ENCODE measurements around the gene SAPCD2. TPM values are rescaled to one million over a fixed set of nuclear protein-coding genes. Genes with fewer than 3 reads are reported as not detected.
"Not testable (repeated sequence)": the region's sequence is repeated elsewhere in the genome, so short reads cannot be mapped to it uniquely, and the experiment has no call there.

Gene SAPCD2, protein sequence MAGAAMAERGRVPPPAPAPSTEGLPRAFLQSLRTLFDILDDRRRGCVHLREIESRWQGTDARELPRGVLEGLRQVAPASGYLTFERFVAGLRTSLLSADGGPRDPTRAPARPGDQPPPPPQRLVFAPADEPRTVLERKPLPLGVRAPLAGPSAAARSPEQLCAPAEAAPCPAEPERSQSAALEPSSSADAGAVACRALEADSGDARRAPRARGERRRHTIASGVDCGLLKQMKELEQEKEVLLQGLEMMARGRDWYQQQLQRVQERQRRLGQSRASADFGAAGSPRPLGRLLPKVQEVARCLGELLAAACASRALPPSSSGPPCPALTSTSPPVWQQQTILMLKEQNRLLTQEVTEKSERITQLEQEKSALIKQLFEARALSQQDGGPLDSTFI
- 10 to 100 TPM; 20.8 to 24.9 TPM for total RNA-seq
- 26.0 TPM for polyA plus RNA-seq (2013, experiment 1 of 2)
- 24.1 TPM for polyA plus RNA-seq (2013, experiment 2 of 2)
- long read RNA-seq, experiment 1, partial matches to known transcripts, result 14 of 16 reads
- long read RNA-seq, experiment 1, other reads (novel, unspliced or antisense), result 0 of 16 reads
- long read RNA-seq, experiment 2, transcript SAPCD2-201 (6 exons, 3,848 nt), result major isoform, 20 of 33 reads
- long read RNA-seq, experiment 2, partial matches to known transcripts, result 5 of 33 reads
- long read RNA-seq, experiment 2, other reads (novel, unspliced or antisense), result 8 of 33 reads
- long read RNA-seq, experiment 3, partial matches to known transcripts, result 1 of 19 reads
- long read RNA-seq, experiment 3, other reads (novel, unspliced or antisense), result 18 of 19 reads
- long read RNA-seq, experiment 4, result 0 reads

DNA sequence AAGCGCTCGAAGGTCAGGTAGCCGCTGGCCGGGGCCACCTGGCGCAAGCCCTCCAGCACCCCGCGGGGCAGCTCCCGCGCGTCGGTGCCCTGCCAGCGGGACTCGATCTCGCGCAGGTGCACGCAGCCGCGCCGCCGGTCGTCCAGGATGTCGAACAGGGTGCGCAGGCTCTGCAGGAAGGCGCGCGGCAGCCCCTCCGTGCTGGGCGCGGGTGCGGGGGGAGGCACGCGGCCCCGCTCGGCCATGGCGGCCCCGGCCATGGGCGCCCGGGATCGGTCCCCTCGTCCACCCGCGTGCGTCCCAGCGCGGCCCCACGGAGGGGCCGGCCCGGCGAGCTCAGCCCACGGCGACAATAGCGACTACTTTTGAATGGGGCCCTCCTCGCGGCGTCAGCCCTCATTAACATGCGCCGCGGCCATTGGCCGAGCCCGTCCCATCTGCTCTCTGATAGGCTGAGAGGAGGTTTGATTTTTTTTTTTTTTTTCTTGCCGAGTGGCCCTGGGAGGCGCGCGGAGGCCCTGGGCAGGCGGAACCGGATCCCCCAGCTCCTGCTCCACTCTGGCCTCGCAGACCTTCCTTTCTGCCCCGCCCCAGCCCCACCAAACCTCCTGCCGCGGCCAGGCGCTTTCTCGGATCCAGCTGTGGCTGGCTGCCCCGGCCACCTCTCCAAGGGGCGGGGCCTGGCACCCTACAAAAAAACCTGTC lies at the start of gene SAPCD2:
Gene SAPCD2, minus strand, starts transcription at position 357 of the 705 bp plus-strand sequence. Its CDS starts 97 bp downstream, at position 260.
- TF ChIP-seq, protein P1, sequence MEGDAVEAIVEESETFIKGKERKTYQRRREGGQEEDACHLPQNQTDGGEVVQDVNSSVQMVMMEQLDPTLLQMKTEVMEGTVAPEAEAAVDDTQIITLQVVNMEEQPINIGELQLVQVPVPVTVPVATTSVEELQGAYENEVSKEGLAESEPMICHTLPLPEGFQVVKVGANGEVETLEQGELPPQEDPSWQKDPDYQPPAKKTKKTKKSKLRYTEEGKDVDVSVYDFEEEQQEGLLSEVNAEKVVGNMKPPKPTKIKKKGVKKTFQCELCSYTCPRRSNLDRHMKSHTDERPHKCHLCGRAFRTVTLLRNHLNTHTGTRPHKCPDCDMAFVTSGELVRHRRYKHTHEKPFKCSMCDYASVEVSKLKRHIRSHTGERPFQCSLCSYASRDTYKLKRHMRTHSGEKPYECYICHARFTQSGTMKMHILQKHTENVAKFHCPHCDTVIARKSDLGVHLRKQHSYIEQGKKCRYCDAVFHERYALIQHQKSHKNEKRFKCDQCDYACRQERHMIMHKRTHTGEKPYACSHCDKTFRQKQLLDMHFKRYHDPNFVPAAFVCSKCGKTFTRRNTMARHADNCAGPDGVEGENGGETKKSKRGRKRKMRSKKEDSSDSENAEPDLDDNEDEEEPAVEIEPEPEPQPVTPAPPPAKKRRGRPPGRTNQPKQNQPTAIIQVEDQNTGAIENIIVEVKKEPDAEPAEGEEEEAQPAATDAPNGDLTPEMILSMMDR (conservative IDR thresholded peaks at IDR 0.05), result no peak
- peak; percentile 95 for DNase-seq
- H3K4me1 ChIP-seq (ENCODE audit: control insufficient read depth, insufficient read depth, low read length), result peaks cover 3% of the 10 kb centered on the region
- Mint-ChIP-seq H3K4me1 (peaks cover 15% of the 10 kb centered on the region), H3K27ac (no peak within 1 kb of the TSS), H3K27me3 (ENCODE audit: insufficient read depth) (peaks cover 11% of the 10 kb centered on the region), H3K36me3 (ENCODE audit: low read depth) (peaks cover 2% of the 10 kb centered on the region), H3K4me3 (peak within 1 kb of the TSS; percentile 54), H3K9me3 (no peaks in the 10 kb centered on the region)
- no peaks in the 10 kb centered on the region for H3K9me3 ChIP-seq (ENCODE audit: control insufficient read depth, low read length)
- WGBS, 2 experiments (ENCODE audit: insufficient coverage in 1 of 2, insufficient read length in 1 of 2), result 0% methylated on average over 6 to 74 of the region's 74 CpGs
- H3K9ac ChIP-seq (ENCODE audit: extremely low read depth, low read length, poor library complexity, severe bottlenecking), result peak within 1 kb of the TSS; percentile 3
- peak within 1 kb of the TSS; percentile 76 for H3K4me3 ChIP-seq (ENCODE audit: low read length)
- H3K27ac ChIP-seq (ENCODE audit: low read depth, low read length), result peak within 1 kb of the TSS; percentile 66
- no peaks in the 10 kb centered on the region for H3K27me3 ChIP-seq (ENCODE audit: control insufficient read depth, insufficient read depth, low read length, poor library complexity, severe bottlenecking)
- H3K36me3 ChIP-seq (ENCODE audit: control insufficient read depth, insufficient read depth, low read length), result no peaks in the 10 kb centered on the region

DNA sequence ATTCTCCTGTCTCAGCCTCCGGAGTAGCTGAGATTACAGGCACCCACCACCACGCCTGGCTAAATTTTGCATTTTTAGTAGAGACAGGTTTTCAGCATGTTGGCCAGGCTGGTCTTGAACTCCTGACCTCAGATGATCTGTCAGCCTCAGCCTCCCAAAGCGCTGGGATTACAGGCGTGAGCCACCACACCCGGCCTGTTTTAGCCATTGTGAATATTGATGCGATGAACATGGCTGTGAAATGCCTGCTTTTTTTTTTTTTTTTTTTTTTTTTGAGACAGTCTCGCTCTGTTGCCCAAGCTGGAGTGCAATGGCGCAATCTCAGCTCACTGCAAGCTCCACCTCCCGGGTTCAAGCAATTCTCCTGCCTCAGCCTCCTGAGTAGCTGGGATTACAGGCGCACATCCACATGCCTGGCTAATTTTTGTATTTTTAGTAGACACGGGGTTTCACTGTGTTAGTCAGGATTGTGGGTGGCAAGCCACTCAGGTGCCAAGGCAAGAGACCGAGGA lies 47.8 kb upstream of the SAPCD2 start:
- not testable (repeated sequence) for H3K27ac ChIP-seq (ENCODE audit: low read depth, low read length); H3K4me1 Mint-ChIP-seq; H3K9me3 Mint-ChIP-seq; H3K4me3 ChIP-seq (ENCODE audit: low read length); H3K9me3 ChIP-seq (ENCODE audit: control insufficient read depth, low read length); H3K4me1 ChIP-seq (ENCODE audit: control insufficient read depth, insufficient read depth, low read length); H3K36me3 Mint-ChIP-seq (ENCODE audit: low read depth); H3K36me3 ChIP-seq (ENCODE audit: control insufficient read depth, insufficient read depth, low read length); H3K27ac Mint-ChIP-seq; DNase-seq; H3K4me3 Mint-ChIP-seq; H3K9ac ChIP-seq (ENCODE audit: extremely low read depth, low read length, poor library complexity, severe bottlenecking)
- peaks cover 24% of the 10 kb centered on the region for H3K27me3 ChIP-seq (ENCODE audit: control insufficient read depth, insufficient read depth, low read length, poor library complexity, severe bottlenecking)
- WGBS, 2 experiments (ENCODE audit: insufficient coverage in 1 of 2, insufficient read length in 1 of 2), result 76 to 88% methylated on average over 8 to 11 of the region's 12 CpGs
- peaks cover 41% of the 10 kb centered on the region for H3K27me3 Mint-ChIP-seq (ENCODE audit: insufficient read depth)

DNA sequence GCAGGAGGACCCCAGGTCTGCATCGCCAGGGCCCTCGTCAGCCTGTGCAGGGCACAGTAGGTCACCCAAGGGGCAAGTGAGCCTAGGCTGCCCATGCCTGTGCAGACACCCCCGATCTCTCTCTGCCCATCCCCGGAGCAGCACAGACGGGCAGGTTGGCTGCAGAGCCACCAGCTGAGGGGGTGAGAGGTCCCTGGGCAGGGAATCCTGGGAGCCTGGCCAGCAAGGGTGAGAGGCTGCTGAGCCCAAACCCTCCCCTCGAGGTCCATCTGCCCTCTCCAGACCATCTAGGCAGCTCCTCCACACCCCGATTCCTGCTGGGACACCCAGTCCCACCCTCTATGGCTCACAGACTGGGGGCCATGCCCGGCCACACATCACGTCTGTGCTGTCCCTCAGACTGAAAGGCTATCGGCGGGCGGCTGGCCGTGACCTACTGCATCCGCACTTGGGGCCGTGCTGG lies 46.9 kb upstream of the SAPCD2 start:
- H3K27ac ChIP-seq (ENCODE audit: low read depth, low read length), result no peak overlapping the region
- H3K27ac Mint-ChIP-seq, result no peak overlapping the region
- no peak overlapping the region for H3K9ac ChIP-seq (ENCODE audit: extremely low read depth, low read length, poor library complexity, severe bottlenecking)
- TF ChIP-seq, protein P1 (conservative IDR thresholded peaks at IDR 0.05), result no peak
- H3K27me3 Mint-ChIP-seq (ENCODE audit: insufficient read depth), result peaks cover 46% of the 10 kb centered on the region
- peaks cover 7% of the 10 kb centered on the region for H3K9me3 Mint-ChIP-seq
- H3K36me3 Mint-ChIP-seq (ENCODE audit: low read depth), result no peaks in the 10 kb centered on the region
- peaks cover 7% of the 10 kb centered on the region for H3K4me1 Mint-ChIP-seq
- H3K36me3 ChIP-seq (ENCODE audit: control insufficient read depth, insufficient read depth, low read length), result no peaks in the 10 kb centered on the region
- 81 to 91% methylated on average over 7 to 15 of the region's 15 CpGs for WGBS, 2 experiments (ENCODE audit: insufficient coverage in 1 of 2, insufficient read length in 1 of 2)
- peaks cover 4% of the 10 kb centered on the region for H3K4me1 ChIP-seq (ENCODE audit: control insufficient read depth, insufficient read depth, low read length)
- H3K9me3 ChIP-seq (ENCODE audit: control insufficient read depth, low read length), result no peaks in the 10 kb centered on the region
- H3K4me3 ChIP-seq (ENCODE audit: low read length), result no peak overlapping the region
- DNase-seq, result no peak
- H3K27me3 ChIP-seq (ENCODE audit: control insufficient read depth, insufficient read depth, low read length, poor library complexity, severe bottlenecking), result peaks cover 28% of the 10 kb centered on the region
- no peak overlapping the region for H3K4me3 Mint-ChIP-seq

Measured in endodermal cell (in vitro differentiated cells).